ENCODE data around the gene ZDHHC5. TPM values are rescaled to one million over a fixed set of nuclear protein-coding genes. Genes with fewer than 3 reads are reported as not detected.

ZDHHC5 gene
- 39.4 and 48.3 TPM in 2 replicates for total RNA-seq

DNA sequence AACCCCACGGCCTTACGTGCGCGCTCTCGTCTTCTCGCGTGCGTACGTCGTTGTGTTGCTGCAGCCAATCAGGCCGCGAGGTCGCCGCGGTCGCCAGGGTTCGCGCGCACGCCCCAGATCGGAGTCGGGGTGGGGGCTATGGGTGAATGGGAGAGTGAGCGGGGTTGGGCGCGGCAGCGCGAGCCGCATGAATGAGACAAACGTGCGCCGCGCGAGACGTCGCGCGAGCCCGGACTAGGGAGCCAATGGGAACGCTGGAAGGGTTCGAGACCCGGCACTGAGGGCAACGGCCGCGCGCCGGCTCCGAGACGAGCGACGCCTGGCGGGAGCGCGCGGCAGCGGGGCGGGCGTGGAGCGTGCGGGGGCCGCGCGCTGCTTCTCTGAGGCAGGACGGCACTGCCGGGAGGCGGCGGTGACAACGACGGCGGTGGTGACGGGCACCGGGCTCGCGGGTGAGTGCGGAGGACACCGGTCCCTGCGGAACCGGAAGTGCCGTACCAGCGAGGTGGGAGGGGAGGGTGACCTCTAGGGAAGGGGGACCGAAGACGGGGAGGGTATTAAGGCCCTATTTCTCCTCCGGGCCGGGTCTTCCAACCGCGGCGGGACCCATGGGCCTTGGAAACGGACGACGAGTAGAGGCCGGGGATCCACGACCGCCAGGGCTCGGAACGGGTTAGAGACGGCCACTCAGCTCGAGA lies at the start of gene ZDHHC5:
Gene ZDHHC5 (plus strand): TSS at position 379 of the 698 bp plus-strand sequence. CDS start 4,977 bp downstream, outside the sequence.

GRCh38 chr11:57649826-57650738 lies 17.8 kb upstream of the ZDHHC5 start, which contains the start of gene YPEL4:
TSS of gene YPEL4 (minus strand) at chr11:57649912. CDS start at chr11:57647107, 2,805 bp downstream.

GRCh38 chr11:57657194-57658022 lies 10.5 kb upstream of the ZDHHC5 start, which contains the start of gene CLP1:
TSS of gene CLP1 (plus strand) at chr11:57657762. CDS start at chr11:57659477, 1,715 bp downstream.

GRCh38 chr11:57711414-57712255 lies 43.7 kb downstream of the ZDHHC5 start, which contains the start of gene MED19:
TSS of gene MED19 (minus strand) at chr11:57712215. CDS start at chr11:57712179, 36 bp downstream.

DNA sequence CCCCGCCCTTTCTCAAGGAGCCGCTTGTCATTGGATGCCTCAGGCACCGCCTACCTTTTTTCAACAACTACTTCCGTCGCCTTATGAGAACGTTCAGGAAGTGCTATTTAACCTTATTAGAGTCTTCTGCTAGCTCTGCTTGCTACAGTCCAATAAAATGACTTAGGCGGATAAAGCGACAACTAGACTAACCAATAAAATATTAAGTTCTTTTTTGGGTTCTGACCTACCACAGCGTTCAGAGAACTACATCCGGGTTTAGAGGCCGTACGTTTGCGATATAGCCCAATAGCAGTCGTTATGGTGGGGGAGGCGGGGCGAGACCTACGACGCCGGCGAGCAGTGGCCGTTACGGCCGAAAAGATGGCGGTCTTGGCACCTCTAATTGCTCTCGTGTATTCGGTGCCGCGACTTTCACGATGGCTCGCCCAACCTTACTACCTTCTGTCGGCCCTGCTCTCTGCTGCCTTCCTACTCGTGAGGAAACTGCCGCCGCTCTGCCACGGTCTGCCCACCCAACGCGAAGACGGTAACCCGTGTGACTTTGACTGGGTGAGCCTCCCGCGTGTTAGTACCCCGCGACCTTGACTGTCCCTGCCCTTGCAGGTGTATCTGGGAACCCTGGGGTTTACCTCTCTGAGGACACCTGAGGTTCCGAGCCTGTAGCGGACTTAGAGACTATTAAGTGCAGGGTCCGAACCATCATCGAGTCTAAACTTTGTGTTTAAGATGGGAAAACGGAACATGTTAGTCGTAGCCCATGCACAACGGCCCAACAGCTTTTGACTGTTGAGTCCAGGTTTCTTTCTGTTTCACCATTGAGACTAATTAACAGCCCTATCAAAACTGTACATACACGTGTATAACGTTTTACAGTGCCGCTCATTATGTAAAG lies 44.6 kb downstream of the ZDHHC5 start, which contains the start of gene TMX2:
Gene TMX2 (plus strand): TSS at position 338 of the 895 bp plus-strand sequence. CDS start 26 bp downstream, at position 364.

DNA sequence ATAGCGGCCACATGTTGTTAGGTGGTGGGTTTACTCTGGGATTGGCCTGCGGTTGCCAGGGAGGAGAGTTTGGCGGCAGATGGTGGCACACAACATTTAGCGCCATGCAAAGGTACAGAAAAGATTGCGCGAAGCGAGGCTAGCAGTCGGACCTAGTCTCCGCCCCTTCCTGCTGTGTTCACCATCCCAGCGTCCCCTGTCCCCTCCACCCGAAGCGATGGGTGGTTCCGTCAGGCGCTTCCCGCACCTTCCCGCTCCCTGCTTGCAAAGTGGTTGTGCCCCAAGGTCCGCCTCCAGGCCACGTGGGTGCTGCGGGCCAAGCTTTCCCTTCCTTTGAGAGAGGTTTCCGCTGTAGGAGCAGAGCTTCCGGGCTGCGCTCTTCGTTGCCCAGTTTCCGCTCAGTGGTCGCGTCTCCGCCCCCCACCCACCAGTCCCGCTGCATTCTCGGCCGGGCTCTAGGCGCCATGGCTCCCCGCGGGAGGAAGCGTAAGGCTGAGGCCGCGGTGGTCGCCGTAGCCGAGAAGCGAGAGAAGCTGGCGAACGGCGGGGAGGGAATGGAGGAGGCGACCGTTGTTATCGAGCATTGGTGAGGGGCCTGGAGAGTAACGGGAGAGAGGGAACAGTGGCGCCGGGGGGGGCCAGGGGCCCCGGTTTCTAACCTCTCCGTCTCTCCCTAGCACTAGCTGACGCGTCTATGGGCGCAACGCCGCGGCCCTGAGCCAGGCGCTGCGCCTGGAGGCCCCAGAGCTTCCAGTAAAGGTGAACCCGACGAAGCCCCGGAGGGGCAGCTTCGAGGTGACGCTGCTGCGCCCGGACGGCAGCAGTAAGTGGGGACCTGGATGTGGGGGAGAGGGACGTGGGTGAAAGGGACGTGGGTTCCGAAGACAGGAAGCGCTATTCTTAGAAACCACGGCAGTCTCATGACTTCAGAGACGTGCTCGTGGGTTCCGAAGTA lies 73.5 kb downstream of the ZDHHC5 start, which contains the start of gene SELENOH:
Gene SELENOH (plus strand): TSS at position 360 of the 955 bp plus-strand sequence. CDS start 105 bp downstream, at position 465.

Other genes starting within 250 kb of the ZDHHC5 start
- 16.5 and 93.8 TPM in 2 replicates for gene SLC43A3, start 241.0 kb upstream of the ZDHHC5 start, total RNA-seq
- gene RTN4RL2, start 207.6 kb upstream of the ZDHHC5 start, total RNA-seq, result 0.04 and 0.31 TPM in 2 replicates
- gene SLC43A1, start 152.4 kb upstream of the ZDHHC5 start, total RNA-seq, result 5.7 and 10.0 TPM in 2 replicates
- gene TIMM10, start 137.4 kb upstream of the ZDHHC5 start, total RNA-seq, result 78.7 and 125 TPM in 2 replicates
- gene SMTNL1, start 130.5 kb upstream of the ZDHHC5 start, total RNA-seq, result not detected in 2 replicates
- gene UBE2L6, start 100.4 kb upstream of the ZDHHC5 start, total RNA-seq, result 31.6 and 47.7 TPM in 2 replicates
- gene SERPING1, start 70.4 kb upstream of the ZDHHC5 start, total RNA-seq, result 17.4 and 25.5 TPM in 2 replicates
- gene YPEL4, start 18.2 kb upstream of the ZDHHC5 start, total RNA-seq, result 0.08 TPM in 1 of 2 replicates, not detected in the other
- 13.7 and 22.4 TPM in 2 replicates for gene CLP1, start 10.4 kb upstream of the ZDHHC5 start, total RNA-seq
- 17.2 and 19.6 TPM in 2 replicates for gene MED19, start 44.1 kb downstream of the ZDHHC5 start, total RNA-seq
- 51.1 and 68.6 TPM in 2 replicates for gene TMX2, start 44.5 kb downstream of the ZDHHC5 start, total RNA-seq
- gene SELENOH, start 73.4 kb downstream of the ZDHHC5 start, total RNA-seq, result 161 and 188 TPM in 2 replicates
- not detected in 2 replicates for gene BTBD18, start 83.7 kb downstream of the ZDHHC5 start, total RNA-seq
- gene CTNND1, start 93.7 kb downstream of the ZDHHC5 start, total RNA-seq, result 76.0 and 84.1 TPM in 2 replicates

Measured in hair follicular keratinocyte (primary cell).